ENCODE results near the gene SRSF1.

GRCh38 chr17:58010067-58010799 lies 3.2 kb upstream of the SRSF1 start:
- no peak for TF ChIP-seq CTCF (IDR thresholded peaks at IDR 0.05; ENCODE audit: borderline replicate concordance, extremely low read depth, low read length, poor library complexity, severe bottlenecking)
- no peak for TF ChIP-seq EZH2 (IDR thresholded peaks at IDR 0.05; ENCODE audit: borderline replicate concordance, low read depth, low read length, severe bottlenecking)

Data from DND-41 (cell line).